ENCODE results near the gene HBG1. TPM values are rescaled to one million over a fixed set of nuclear protein-coding genes. Genes with fewer than 3 reads are reported as not detected.

Gene HBG1
- total and polyA plus RNA-seq, 8 donors = 3.5 to 2,797 (median 512) TPM; not detected in 2

- TF ChIP-seq CTCF (IDR thresholded peaks at IDR 0.05) = no peak
- H3K36me3 ChIP-seq = no peaks in the 10 kb centered on the region
Measured at GRCh38 chr11:5229356-5229755, 20.3 kb downstream of the HBG1 start.

GRCh38 chr11:5228124-5228523 is 21.5 kb downstream of the HBG1 start:
- H3K4me1 ChIP-seq = no peaks in the 10 kb centered on the region
- DNase-seq (no peak), ATAC-seq (no peak)
- H3K27ac ChIP-seq = no peak overlapping the region
- no peak for TF ChIP-seq CTCF (IDR thresholded peaks at IDR 0.05)
- H3K4me3 ChIP-seq = no peak overlapping the region
- H3K36me3 ChIP-seq = no peaks in the 10 kb centered on the region
- intact Hi-C loops (cut with DNase I) = no loop called here
- no peaks in the 10 kb centered on the region for H3K27me3 ChIP-seq
- H3K9me3 ChIP-seq = no peaks in the 10 kb centered on the region

More at GRCh38 chr11:5229356-5229755, 20.3 kb downstream of the HBG1 start:
- Histone ChIP-seq H3K9me3 (no peaks in the 10 kb centered on the region), H3K27ac (no peak overlapping the region), H3K27me3 (no peaks in the 10 kb centered on the region), H3K4me3 (no peak overlapping the region), H3K4me1 (no peaks in the 10 kb centered on the region)
- intact Hi-C loops (cut with DNase I) = no loop called here
- ATAC-seq (no peak), DNase-seq (no peak)

DNA sequence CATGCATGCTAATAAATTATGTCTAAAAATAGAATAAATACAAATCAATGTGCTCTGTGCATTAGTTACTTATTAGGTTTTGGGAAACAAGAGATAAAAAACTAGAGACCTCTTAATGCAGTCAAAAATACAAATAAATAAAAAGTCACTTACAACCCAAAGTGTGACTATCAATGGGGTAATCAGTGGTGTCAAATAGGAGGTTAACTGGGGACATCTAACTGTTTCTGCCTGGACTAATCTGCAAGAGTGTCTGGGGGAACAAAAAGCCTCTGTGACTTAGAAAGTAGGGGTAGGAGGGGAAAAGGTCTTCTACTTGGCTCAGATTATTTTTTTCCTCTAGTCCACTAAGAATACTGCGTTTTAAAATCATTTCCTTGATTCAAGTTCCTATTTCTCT is 22.0 kb downstream of the HBG1 start:
- H3K4me1 ChIP-seq = no peaks in the 10 kb centered on the region
- H3K27me3 ChIP-seq = no peaks in the 10 kb centered on the region
- intact Hi-C loops (cut with DNase I) = no loop called here
- DNase-seq = no peak
- ATAC-seq = no peak
- H3K4me3 ChIP-seq = no peak overlapping the region
- no peaks in the 10 kb centered on the region for H3K9me3 ChIP-seq
- H3K36me3 ChIP-seq = no peaks in the 10 kb centered on the region
- no peak for TF ChIP-seq CTCF (IDR thresholded peaks at IDR 0.05)
- no peak overlapping the region for H3K27ac ChIP-seq

GRCh38 chr11:5226732-5227310 is 22.8 kb downstream of the HBG1 start, which contains the start of gene HBB:
Gene HBB (minus strand): TSS chr11:5227071. CDS start chr11:5227021, 50 bp downstream.
- Histone ChIP-seq H3K27ac (no peak within 1 kb of the TSS), H3K4me3 (no peak within 1 kb of the TSS), H3K27me3 (no peaks in the 10 kb centered on the region), H3K36me3 (no peaks in the 10 kb centered on the region), H3K9me3 (no peaks in the 10 kb centered on the region), H3K4me1 (no peaks in the 10 kb centered on the region)
- intact Hi-C loops (cut with DNase I) = no loop called here
- ATAC-seq (no peak), DNase-seq (no peak)
- TF ChIP-seq CTCF (IDR thresholded peaks at IDR 0.05) = no peak

- Histone ChIP-seq H3K4me3 (no peak overlapping the region), H3K9me3 (peaks cover 0 to 2% of the 10 kb centered on the region in 2 donors), H3K27ac (no peak overlapping the region), H3K27me3 (no peaks in the 10 kb centered on the region), H3K4me1 (no peaks in the 10 kb centered on the region), H3K36me3 (no peaks in the 10 kb centered on the region)
- intact Hi-C loops (cut with DNase I) = no loop called here
- TF ChIP-seq CTCF (IDR thresholded peaks at IDR 0.05) = no peak
- no peak for DNase-seq
- ATAC-seq = peak; percentile 79
Measured at GRCh38 chr11:5225480-5225871, 24.2 kb downstream of the HBG1 start.

All from left lung (tissue), 10 donors.